GM12872 (cell line): ENCODE results near the gene ZNF536.

Experiments used
- TF ChIP-seq, protein P1 (sequence below): IDR thresholded peaks from 3 replicates; pipeline ENCODE4 v1.5.1; 2011; ENCODE audit warnings: low read depth, mild to moderate bottlenecking, low read length, moderate library complexity; ENCODE audit not compliant: insufficient read depth

ZNF536 gene

DNA sequence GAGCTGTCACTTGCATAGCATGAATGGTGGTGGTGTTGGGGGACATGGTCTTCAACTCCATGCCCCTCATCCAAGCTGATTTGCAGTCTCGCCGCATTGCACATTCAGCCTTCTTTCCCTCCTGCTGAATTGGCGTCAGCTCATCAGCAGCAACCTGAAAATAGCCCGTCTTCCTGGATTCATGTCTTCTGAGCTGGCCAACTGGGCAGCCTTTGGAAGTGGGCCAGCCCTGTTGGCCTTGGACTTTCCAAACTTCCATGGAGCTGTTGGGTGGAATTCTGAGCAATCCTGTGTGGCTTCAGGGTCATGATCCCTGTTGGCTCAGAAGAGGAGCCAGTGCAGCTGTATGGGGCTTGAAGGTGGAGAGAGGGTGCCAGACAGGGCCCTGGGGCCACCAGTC lies 68.8 kb downstream of the ZNF536 start:
- TF ChIP-seq, protein P1, sequence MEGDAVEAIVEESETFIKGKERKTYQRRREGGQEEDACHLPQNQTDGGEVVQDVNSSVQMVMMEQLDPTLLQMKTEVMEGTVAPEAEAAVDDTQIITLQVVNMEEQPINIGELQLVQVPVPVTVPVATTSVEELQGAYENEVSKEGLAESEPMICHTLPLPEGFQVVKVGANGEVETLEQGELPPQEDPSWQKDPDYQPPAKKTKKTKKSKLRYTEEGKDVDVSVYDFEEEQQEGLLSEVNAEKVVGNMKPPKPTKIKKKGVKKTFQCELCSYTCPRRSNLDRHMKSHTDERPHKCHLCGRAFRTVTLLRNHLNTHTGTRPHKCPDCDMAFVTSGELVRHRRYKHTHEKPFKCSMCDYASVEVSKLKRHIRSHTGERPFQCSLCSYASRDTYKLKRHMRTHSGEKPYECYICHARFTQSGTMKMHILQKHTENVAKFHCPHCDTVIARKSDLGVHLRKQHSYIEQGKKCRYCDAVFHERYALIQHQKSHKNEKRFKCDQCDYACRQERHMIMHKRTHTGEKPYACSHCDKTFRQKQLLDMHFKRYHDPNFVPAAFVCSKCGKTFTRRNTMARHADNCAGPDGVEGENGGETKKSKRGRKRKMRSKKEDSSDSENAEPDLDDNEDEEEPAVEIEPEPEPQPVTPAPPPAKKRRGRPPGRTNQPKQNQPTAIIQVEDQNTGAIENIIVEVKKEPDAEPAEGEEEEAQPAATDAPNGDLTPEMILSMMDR, result no peak

DNA sequence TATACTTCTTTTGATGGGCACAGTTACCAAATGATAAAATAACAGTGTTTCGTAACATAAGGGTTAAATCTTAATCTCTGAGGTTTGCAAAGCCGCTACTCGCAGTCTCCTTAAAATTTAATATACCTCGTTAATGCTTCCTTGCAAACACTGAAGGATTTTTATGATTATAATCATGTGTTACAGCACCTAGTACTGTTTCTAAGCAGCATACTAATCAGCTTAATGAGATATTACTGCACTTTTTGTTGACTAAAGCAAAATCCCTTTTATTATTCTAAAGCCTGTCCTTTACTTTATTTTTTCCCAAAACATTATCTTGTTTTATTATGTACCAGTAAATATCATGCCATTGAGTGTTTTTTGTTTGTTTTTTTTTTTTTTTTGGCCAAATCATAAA lies 70.5 kb downstream of the ZNF536 start:
- TF ChIP-seq, protein P1, result no peak

DNA sequence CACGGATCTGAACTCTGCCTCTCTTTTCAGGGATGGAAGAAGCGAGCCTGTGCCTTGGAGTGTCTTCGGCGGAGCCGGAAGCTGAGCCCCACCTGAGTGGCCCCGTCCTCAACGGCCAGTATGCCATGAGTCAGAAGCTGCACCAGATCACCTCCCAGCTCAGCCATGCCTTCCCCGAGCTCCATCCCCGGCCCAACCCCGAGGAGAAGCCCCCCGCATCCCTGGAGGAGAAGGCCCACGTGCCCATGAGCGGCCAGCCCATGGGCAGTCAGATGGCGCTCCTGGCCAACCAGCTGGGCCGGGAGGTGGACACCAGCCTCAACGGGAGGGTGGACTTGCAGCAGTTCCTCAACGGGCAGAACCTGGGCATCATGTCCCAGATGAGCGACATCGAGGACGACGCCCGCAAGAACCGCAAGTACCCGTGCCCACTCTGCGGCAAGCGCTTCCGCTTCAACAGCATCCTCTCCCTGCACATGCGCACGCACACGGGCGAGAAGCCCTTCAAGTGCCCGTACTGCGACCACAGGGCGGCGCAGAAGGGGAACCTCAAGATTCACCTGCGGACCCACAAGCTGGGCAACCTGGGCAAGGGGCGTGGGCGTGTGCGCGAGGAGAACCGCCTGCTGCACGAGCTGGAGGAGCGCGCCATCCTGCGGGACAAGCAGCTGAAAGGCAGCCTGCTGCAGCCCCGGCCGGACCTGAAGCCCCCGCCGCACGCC lies 71.5 kb downstream of the ZNF536 start:
- TF ChIP-seq, protein P1, result no peak

DNA sequence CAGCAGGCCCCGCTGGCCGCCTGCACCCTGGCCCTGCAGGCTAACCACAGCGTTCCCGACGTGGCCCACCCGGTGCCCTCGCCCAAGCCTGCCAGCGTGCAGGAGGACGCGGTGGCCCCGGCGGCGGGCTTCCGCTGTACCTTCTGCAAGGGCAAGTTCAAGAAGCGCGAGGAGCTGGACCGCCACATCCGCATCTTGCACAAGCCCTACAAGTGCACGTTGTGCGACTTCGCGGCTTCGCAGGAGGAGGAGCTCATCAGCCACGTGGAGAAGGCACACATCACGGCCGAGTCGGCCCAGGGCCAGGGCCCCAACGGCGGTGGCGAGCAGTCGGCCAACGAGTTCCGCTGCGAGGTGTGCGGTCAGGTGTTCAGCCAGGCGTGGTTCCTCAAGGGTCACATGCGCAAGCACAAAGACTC lies 72.1 kb downstream of the ZNF536 start:
- TF ChIP-seq, protein P1, result no peak

DNA sequence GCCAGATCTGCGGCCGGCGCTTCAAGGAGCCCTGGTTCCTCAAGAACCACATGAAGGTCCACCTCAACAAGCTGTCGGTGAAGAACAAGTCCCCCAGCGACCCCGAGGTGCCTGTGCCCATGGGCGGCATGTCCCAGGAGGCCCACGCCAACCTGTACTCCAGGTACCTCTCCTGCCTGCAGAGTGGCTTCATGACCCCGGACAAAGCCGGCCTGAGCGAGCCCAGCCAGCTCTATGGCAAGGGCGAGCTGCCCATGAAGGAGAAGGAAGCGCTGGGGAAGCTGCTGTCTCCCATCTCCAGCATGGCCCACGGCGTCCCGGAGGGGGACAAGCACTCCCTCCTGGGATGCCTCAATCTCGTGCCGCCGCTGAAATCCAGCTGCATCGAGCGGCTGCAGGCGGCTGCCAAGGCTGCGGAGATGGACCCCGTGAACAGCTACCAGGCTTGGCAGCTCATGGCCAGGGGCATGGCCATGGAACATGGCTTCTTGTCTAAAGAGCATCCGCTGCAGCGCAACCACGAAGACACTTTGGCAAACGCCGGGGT lies 72.6 kb downstream of the ZNF536 start:
- TF ChIP-seq, protein P1, result no peak

DNA sequence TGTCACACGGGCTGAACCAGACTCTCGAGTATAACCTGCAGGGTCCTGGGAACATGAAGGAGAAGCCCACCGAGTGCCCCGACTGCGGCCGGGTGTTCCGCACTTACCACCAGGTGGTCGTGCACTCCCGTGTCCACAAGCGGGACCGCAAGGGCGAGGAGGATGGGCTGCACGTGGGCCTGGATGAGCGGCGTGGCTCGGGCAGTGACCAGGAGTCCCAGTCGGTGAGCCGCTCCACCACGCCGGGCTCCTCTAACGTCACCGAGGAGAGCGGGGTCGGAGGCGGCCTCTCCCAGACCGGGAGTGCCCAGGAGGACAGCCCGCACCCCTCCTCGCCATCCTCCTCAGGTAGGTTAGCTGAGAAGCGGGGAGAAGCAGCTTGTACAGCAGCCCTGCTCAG lies 73.2 kb downstream of the ZNF536 start:
- TF ChIP-seq, protein P1, result no peak

DNA sequence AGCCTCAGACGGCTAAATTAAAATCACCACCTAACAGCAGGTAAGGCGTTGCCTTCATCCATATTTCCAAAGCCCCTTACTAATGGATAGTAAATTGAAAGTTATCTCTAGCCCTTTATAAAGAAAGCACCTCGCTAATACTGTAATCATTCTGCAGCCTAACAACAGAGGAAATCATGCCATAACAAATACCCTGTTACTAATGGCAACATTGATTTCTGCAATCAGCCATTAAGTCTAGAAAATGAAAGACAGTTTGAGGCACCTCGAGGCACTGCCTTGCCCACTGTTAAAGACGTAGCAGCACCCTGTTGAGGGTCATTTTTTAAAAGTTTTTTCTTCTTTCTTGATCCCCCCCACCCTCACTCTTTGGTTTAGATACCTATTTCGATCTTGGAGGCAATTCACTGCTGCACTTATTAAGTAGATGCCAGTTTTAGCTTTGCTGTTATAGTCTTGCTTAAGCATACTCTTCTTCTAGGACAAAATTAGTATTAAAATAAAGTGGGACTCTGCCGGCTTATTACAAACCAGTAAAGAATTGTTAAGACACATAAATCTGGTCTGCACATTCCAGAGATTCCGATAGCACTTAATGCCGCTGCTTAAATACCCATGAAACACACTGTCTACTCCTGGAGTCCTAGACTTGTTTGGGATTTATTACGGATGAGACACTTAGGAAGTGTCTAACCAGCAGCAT lies 74.8 kb downstream of the ZNF536 start:
- TF ChIP-seq, protein P1, result no peak
